Activated CD8-positive, alpha-beta memory T cell treated with anti-CD3 and anti-CD28 coated beads, Interleukin-2, amount 50 U/mL, for 48 hours (primary cell): ENCODE measurements around the gene SCP2.

Experiments used
- DNase-seq: peaks from one replicate; pipeline ENCODE4 v3.0.0-alpha.2; 2020

SCP2 gene

DNA sequence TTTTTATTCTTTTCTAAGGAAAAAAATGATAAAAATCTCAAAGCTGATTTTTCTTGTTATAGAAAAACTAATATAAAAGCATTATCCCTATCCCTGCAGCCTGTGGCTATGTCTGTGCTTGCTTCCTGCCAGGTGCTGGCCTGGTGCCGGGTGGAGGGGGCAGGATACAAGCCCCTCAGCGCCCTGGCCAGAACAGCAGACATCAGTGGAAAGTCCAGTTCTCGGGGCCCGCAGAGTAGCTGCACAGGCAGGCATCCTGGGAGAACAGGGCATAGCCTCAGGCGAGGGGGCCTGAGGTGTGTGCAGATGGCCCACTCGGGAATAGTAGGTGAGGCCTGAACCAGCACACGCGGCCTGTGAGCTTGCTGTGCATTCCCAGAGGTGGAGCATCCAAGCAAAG, 158.3 kb downstream of the SCP2 start:
- no peak for DNase-seq

DNA sequence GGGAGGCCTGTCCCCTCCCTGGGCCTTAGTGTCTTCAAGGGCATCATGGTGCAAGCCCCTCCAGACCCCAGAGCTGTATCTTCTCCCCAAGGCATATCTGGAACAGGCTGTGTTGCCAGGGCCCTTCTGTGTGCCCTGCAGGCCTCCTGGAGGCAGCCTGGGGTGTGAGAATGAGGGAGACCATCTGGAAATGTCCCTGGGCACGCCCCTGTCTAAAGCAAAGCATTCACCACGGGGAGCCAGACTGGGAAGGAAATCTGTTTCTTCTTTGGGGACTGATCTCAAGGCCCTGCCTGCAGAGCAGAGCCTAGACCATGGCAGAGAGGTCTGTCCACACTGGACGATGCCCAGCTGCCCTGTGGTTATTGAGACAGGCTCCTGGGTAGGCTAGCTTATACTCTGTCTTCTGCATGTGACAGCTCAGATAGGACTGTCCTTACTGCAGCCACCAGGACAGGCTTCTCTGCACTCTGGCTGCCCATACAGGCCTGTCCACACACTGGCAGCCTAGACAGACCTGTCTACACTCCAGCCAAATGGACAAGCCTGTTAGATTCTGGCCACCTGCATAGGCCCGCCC, 159.5 kb downstream of the SCP2 start:
- no peak for DNase-seq

DNA sequence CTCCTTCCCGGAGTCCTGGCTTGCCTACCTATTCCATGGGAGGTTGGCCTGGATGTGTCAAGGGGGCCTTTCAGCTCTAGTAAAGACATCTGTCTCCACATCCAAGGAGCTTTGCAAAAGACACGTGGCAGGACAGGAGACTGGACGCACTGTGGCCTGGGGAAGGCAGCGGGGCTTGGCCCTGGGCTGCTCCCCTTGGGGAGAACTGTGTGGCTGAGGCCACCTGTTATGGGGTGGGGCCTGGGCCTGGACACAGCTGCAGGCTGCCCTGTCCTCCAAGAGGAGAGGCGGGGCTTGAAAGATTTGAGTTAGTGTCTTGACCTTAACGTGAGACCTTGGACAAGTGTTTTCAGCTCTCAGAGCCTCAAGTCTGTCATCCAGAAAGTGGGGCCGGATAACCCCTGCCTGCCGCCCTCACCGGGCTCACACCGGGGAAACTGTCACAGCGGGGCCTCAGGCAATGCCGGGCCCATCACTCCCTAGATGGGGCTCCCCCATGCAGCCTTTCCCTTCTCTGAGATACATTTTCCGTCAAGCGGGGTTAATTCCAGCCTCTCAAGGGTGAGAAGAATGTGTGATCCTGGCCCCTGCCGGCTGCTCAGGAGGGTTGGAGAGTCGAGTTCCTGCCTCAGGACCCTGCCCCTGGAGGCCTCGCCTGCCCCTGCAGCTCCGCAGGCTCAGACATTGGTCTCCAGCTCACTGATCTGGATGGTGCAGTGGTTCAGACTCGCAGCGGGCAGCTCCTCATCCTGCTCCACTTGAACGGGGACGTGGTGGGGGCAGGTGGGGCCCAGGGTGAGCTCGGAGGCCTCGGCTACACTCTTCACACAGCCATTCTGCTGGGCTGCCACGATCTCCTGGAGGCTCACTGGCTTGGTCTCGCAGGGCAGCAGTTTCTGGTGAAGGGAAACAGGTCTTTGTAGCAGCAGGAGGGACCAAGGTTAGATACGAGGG, 160.5 kb downstream of the SCP2 start:
- no peak for DNase-seq

DNA sequence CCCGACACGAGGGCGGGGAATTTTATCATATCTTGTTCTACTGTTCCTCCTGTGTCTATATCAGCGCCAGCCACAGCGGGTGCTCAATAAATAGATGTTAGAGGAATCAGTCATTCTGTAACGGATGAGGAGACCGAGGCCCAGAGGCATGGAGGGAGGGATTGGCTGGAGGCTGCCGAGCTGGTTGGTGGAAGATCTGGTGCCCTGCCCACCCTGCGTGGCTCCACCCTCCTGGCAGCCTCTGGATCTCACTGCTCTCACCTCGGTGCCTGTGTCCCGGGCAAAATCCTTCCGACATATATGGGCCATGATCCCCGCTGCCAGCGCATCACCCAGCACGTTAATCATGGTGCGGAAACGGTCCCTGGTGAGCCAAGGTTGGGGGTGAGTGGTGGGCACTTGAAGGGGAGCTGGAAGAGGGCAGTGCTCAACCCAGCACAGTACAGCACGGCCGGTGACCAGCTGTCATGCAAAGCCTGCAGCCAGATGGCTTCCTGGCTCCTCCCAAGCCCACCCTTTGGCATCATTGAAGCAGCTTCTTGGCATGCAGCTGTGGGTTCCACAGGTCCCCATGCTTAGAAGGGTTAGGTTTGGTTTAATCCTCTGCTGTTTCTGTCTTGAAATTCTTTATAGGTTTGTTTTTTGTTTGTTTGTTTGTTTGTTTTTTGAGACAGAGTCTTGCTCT, 161.7 kb downstream of the SCP2 start:
- DNase-seq: no peak

DNA sequence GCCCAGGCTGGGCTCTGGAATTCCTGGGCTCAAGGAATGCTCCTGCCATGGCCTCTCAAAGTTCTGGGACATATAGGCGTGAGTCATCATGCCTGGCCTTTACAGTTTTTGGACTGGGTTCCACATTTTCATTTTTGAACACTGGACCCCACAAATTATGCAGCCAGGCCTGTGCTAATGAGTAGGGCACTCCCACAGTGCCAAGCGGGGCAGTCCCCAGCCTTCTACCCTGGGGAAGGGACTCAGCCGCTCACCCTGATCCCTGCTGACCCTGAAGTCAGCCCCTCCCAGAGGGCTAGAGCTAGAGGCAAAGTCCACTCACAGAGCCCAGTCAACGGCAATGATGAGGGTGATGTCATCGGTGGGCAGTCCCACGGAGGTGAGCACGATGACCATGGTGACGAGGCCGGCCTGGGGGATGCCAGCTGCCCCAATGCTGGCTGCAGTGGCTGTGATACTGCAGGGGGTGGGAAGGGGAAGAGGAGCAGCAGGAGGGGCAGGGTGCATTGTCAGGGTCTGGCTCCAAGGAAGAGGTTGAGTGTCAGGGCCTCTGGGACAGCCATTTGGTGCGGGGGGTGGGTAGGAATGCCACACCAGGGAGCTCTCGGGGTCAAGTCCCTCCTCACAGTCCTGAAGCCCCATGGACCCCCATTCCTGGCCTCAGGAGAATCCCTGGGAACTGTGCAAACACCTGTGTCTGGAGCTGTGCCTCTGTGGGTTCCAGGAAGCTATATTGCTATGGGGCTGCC, 162.6 kb downstream of the SCP2 start:
- no peak for DNase-seq

DNA sequence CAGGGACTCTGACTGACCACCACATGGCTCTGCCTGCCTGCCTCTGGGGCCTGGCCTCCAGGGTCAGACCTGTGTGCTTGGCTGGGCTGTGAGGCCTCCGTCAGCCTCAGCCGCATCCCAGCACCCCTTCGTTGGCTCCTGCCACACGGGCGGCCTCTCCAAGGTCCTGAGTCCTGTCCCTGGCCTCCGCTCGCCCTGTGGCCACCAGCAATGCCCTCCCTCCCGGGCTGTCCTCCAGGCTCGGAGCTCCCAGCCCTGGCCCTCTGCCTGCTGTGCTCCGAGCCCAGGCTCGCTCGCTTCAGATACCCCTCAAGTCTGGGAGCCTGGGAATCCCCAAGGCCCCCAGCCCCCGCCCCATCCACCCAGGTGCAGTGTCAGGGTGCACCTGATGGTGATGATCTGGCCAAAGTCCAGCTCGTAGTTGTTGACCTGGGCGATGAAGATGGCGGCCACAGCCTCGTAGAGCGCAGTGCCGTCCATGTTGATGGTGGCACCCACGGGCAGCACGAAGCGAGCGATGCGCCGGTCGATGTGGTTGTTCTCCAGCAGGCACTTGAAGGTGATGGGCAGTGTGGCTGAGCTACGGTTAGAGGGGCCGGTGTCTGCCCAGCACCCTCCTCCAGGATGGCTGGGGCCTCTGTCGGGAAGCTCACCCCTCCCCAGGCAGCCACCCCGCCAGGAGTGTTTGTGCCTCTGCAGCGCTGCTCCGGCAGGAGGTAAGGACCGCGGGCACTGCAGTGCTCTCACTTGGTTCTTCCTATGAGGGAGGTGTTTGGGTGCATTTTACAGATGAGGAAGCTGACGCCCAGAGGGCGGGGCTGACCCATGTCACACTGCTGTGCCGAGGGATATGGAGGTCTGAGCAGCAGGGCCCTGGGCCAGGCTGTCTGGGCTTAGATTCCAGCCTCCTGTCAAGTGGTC, 163.4 kb downstream of the SCP2 start:
- DNase-seq: no peak

DNA sequence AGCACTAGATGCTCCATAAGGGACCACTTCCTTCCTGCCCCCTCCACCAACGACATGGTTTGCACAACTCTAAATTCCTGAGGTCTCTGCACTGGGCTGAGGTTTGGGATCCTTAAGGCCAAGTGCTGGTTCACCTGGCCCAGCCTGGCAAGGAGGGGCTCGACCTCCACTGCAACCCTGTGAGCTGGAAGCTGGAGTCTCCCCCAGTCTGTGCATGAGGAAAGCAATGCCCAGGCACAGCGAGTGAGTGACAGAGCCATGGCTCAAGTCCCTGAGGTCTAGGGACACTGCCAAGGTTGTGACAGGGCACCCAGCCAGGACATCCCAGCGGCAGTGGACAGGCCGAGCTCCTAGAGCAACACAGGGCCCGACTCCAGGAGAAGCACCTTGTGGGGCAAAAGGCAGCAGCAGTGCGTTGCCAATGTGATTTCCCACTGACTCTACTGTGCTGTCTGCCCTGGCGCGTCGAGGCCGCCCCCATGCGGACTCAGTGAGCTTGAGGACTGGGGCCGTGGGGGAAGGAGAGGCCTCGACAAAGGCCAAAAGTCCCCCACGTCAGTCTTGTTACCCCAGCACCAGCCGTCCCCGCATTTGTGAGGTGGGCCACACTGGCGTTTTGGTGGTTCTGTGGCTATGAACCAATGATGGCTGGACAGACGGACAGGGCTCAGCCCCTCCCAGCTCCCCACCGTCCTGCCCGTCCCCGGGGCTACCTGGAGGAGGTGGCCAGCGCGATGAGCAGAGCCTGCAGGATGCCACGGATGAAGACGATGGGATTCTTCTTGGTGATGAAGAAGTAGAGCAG, 165.0 kb downstream of the SCP2 start:
- DNase-seq: no peak

DNA sequence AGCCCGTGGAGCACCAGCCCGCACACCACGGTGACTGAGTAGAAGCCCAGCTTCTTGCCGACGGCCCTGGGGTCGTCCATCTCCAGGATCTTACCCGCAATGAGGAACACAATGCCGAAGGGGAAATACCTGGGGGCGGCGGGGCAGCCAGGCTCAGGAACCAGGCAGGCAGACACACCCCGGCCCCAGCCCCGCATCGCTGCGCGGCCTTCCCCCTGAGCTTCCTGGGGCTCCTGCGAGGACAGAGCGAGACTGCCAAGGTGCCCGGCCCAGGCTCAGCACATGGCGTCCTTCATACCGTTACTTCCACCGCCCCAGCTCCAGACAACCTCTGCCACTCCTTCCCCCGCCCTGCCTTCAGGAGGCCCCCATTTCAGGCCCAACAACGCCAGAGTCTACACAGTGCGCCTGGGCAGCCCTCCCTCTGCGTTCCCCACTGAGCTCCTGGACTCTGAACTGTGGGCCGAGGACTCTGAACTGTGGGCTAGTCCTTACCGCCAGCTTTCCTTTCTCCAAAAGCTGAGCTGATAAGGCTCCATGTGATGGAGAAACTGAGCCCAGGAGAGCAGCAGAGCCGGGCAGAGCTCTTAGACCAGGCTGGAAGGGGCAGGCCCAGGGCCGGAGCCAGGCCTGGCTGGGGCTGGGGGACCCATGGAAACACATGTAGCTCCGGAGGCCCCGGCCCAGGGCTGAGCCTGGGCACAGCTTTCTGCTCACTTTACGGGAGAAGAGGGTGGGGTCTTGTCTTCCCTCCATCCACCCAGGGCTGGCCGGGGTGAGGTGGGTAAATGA, 165.8 kb downstream of the SCP2 start:
- DNase-seq: no peak

DNA sequence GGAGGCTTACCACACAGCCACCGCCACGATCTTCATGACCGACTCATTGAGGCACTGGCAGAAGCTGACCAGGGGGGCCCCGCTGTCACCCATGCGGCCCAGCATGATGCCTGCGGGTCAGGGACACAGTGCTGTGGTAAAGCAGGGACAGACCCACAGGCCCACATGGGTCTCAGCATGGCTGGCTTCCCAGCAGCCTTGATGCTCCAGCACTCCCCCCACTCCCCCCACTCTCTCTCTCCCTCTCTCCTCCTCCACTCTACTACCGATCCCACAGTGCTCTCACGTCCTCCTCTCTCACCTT, 166.3 kb downstream of the SCP2 start:
- no peak for DNase-seq

DNA sequence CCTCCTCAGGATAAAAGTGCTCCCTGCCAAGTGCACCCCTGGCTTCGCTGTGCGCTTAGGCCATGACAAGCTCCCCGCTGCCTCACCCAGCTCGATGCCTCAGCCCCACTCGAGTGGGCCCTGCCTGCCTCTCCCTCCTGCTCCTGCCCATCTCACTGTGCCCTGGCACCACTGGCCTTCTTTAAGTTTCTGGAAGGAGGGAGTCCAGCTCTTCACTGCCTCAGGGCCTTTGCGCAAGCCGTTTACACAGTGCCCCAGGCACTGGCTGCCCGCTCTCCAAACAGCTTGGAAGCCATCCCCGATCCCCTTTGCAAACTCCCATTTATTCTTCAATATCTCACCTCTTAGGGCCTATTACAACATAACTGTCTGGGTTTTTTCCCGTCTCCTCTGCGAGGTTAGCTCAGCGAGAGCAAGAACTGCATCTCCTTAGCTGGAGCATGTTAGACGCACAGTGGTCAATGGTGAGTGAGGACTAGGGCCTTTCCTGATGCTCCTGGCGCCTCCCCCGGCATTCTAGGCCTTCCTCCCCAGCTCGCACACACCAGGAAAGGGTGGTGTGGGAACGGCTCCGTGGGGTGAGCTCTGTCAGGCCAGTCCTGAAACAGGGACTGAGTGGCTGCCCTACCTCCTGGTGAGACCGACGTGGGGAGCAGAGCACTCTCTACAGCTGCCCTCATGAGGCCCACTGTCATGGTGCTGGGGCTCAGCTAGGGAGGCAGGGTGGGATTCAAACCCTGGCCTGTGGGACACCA, 166.9 kb downstream of the SCP2 start:
- no peak for DNase-seq

DNA sequence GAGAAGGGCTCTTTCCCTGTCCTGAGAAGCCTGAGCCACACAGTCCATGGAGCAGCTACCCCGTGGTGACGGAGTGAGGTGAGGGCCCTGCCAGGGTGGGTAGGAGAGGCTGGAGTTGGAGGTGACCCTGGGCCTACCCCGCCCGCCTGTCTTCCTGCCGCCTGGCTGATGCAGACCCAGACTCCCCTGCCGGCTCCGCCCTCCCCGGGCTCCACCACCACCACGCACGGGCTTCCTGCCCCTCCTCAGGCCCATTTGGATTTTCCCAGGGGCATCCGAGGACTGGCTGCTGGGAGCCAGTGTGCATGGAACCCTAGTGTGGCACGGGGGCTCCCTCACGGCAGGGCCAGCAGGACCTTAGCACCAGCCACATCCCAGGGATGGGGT, 167.4 kb downstream of the SCP2 start:
- no peak for DNase-seq
